Measurements from ENCODE around the gene JUND.

Gene JUND

GRCh38 chr19:18233224-18233825, 48.1 kb downstream of the JUND start:
- no peak for DNase-seq (ENCODE audit: low spot score)

DNA sequence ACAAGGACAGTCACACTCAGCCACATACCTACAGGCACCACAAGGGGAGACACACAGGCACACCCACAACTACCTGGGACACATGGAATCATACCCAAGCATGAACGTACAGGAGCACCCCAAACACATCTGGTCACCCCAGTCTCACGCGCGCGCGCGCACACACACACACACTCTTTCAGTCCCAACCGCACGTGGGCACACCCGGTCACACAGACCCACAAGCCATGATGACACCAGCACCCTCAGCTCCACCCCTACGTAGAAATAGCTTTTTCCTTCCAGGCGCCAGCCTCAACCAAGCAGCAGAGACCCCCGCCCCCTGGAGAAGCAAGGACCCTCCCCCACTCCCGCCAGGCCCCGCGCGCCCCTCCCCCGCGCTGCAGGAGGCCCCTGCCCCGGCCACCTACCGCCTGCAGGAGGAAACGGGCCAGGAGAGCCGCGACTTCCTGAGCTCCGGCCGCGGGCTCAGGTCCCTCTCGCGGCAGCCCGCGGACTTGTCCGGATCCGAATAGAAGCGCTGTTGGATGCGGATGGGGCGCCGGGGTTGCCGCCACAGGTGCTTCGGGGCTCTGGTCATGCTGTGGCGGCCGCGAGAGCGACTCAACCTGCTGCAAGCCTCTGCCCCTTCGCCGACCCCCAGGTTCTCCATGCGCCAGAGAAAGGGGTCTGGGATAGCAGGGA, 48.7 kb downstream of the JUND start:
- no peak for DNase-seq (ENCODE audit: low spot score)

DNA sequence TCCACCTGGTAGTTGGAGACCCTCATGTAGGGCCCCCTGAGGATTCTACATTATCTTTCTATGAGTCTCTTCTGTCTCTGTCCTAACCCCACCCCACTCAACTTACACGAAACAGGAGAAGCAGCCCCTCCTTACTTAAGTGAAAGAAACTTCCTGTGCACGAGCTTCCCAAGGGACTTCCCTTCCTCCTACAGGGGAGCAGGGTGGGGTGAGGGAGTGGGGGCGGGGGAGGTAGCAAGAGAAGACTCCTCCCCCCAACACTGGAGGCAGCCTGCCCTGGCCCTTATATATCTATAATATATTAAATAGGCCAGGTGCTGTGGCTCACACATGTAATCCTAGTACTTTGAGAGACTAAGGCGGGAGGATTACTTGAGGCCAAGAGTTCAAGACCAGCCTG, 49.6 kb downstream of the JUND start:
- no peak for DNase-seq (ENCODE audit: low spot score)

GRCh38 chr19:18230941-18231734, 50.3 kb downstream of the JUND start:
- no peak for DNase-seq (ENCODE audit: low spot score)

GRCh38 chr19:18229915-18230314, 51.5 kb downstream of the JUND start:
- DNase-seq (ENCODE audit: low spot score), result no peak
